Activated naive CD8-positive, alpha-beta T cell treated with anti-CD3 and anti-CD28 coated beads, Interleukin-2, amount 50 U/mL, for 24 hours (primary cell): ENCODE results near the gene ZCCHC14.

Experiments
- ATAC-seq: fragments of 150-1000 bp; cut with Tn5 transposase; one replicate; pipeline ENCODE4 v1.10.0; 2021
- DNase-seq: peaks from one replicate; pipeline ENCODE4 v3.0.0; 2021
- H3K27ac Mint-ChIP-seq: one replicate; pipeline ENCODE4 v1.8.0; 2021; ENCODE audit warnings: mild to moderate bottlenecking, mixed read lengths
- H3K27me3 Mint-ChIP-seq: one replicate; pipeline ENCODE4 v1.8.0; 2021; ENCODE audit warnings: mixed read lengths
- H3K36me3 Mint-ChIP-seq: one replicate; pipeline ENCODE4 v1.8.0; 2021; ENCODE audit warnings: low read depth, mixed read lengths
- H3K4me1 Mint-ChIP-seq: one replicate; pipeline ENCODE4 v1.8.0; 2021; ENCODE audit warnings: mixed read lengths
- H3K4me3 Mint-ChIP-seq: one replicate; pipeline ENCODE4 v1.8.0; 2021; ENCODE audit warnings: mild to moderate bottlenecking, moderate library complexity, mixed read lengths
- H3K9me3 Mint-ChIP-seq: one replicate; pipeline ENCODE4 v1.8.0; 2021; ENCODE audit warnings: mixed read lengths

Gene ZCCHC14

DNA sequence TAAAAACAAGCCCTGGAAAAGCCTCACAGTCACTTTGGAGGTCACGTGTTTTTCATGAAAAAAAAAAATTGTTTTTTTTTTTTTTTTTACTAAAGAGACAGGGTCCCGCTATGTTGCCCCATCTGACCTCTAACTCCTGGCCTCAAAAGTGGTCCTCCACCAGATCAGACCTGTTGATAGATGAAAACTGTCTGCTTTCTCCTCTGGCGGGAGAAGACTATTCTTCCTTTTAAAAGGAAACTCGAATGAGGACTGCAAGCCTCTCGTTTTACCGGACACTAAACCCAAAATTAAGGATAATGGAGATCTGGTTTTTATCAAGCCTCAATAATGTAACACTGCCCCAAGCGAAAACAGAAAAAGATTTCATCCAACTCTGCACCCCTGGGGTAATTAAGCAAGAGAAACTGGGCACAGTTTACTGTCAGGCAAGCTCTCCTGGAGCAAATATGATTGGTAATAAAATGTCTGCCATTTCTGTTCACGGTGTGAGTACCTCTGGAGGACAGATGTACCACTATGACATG lies 25.8 kb downstream of the ZCCHC14 start:
- Mint-ChIP-seq H3K27me3 (no peaks in the 10 kb centered on the region), H3K4me3 (no peak overlapping the region), H3K27ac (no peak overlapping the region), H3K4me1 (peaks cover 58% of the 10 kb centered on the region), H3K36me3 (peaks cover 2% of the 10 kb centered on the region), H3K9me3 (no peaks in the 10 kb centered on the region)
- DNase-seq: no peak
- ATAC-seq: no peak

- Mint-ChIP-seq H3K4me3 (no peak overlapping the region), H3K27ac (no peak overlapping the region), H3K36me3 (peaks cover 2% of the 10 kb centered on the region), H3K4me1 (peaks cover 59% of the 10 kb centered on the region), H3K9me3 (no peaks in the 10 kb centered on the region), H3K27me3 (no peaks in the 10 kb centered on the region)
- ATAC-seq: no peak
- no peak for DNase-seq
Observed at GRCh38 chr16:87465879-87466278, 26.9 kb downstream of the ZCCHC14 start.

DNA sequence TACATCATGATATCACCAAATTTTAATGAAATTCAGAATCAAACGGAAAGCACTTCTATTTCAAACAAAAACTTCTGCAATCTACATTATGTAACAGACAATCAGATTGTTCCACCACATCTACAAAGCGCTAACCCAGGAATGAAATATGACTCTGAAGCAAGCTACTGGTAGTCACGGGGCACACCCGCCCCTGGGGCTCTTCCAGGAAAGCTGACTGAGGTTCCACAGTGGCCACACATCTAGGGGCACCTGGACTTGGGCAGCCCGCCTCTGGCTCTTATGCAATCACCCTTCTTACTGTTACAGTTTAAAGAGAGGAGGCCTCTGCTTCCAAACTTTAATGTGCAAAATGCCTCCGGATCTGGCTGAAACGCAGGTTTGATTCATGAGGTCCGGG lies 27.5 kb downstream of the ZCCHC14 start:
- Mint-ChIP-seq H3K36me3 (peaks cover under 1% of the 10 kb centered on the region), H3K4me3 (peak overlapping the region; percentile 71), H3K9me3 (no peaks in the 10 kb centered on the region), H3K4me1 (peaks cover 56% of the 10 kb centered on the region), H3K27ac (peak overlapping the region; percentile 90), H3K27me3 (no peaks in the 10 kb centered on the region)
- DNase-seq (no peak), ATAC-seq (no peak)

DNA sequence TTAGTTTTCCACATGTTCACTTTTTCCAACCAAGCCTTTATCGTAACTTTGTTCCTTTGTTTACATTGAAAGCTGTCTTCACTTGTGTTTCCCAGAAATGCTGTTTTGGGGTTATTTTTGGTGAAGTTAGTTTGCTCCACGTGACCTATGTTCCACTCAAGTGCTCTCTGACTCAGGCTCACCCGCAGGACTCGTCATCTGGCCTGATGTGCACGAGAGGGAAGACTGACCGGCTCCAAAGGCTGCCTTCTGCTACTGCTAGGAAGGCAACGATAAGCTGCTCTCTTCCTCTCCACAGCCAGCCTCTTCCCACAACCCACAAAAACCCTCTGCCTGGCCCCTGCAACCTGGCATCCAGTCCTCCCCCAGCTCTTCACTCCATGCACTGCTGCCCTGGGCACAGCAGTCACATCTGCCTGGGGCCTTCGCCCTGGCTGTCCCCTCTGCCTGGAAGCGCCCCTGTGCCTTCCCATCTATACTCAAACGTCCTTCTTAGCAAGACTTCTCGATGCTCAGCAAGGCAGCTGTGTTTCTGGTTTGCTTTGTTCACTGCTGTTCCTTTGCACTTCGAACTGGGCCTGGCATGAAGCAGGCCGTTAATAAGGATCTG lies 28.0 kb downstream of the ZCCHC14 start:
- peaks cover 2% of the 10 kb centered on the region for H3K36me3 Mint-ChIP-seq
- ATAC-seq (peak; percentile 86), DNase-seq (peak; percentile 56)
- H3K9me3 Mint-ChIP-seq: no peaks in the 10 kb centered on the region
- H3K4me1 Mint-ChIP-seq: peaks cover 57% of the 10 kb centered on the region
- H3K27ac Mint-ChIP-seq: peak overlapping the region; percentile 90
- H3K4me3 Mint-ChIP-seq: peak overlapping the region; percentile 71
- no peaks in the 10 kb centered on the region for H3K27me3 Mint-ChIP-seq

GRCh38 chr16:87463722-87464690 lies 28.8 kb downstream of the ZCCHC14 start:
- peaks cover 57% of the 10 kb centered on the region for H3K4me1 Mint-ChIP-seq
- peak overlapping the region; percentile 71 for H3K4me3 Mint-ChIP-seq
- peaks cover 2% of the 10 kb centered on the region for H3K36me3 Mint-ChIP-seq
- ATAC-seq (peak; percentile 75), DNase-seq (peak; percentile 54)
- no peaks in the 10 kb centered on the region for H3K9me3 Mint-ChIP-seq
- H3K27me3 Mint-ChIP-seq: no peaks in the 10 kb centered on the region
- peak overlapping the region; percentile 90 for H3K27ac Mint-ChIP-seq

DNA sequence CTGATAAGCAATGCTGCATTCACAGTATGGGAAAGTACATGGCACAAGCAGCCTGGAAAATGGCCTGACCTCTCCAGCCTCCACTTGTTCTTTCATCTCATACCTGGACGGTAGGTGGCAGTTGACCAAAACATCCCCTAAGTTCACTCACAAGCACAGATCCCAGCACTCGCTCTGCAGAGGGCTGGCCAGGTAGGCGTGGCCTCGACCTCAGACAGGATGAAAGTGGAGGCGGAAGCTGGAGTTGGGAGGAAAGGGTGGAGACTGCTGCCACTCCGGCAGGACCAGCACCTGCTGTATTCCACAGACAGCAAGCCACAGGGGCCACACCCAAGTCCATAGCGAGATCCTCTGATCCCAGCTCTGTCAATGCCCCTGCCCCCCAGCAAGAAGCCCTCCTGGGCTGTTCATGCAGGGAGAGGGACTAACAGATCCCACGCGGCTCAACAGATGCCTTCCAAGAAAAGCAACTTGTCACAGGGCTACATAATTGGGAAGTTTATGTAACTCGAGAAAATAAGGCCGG lies 31.3 kb downstream of the ZCCHC14 start:
- no peak overlapping the region for H3K27ac Mint-ChIP-seq
- H3K4me1 Mint-ChIP-seq: peaks cover 78% of the 10 kb centered on the region
- peaks cover 16% of the 10 kb centered on the region for H3K36me3 Mint-ChIP-seq
- no peaks in the 10 kb centered on the region for H3K27me3 Mint-ChIP-seq
- DNase-seq: no peak
- no peaks in the 10 kb centered on the region for H3K9me3 Mint-ChIP-seq
- ATAC-seq: no peak
- H3K4me3 Mint-ChIP-seq: no peak overlapping the region

- no peak overlapping the region for H3K27ac Mint-ChIP-seq
Observed at GRCh38 chr16:87460936-87461335, 31.9 kb downstream of the ZCCHC14 start.

DNA sequence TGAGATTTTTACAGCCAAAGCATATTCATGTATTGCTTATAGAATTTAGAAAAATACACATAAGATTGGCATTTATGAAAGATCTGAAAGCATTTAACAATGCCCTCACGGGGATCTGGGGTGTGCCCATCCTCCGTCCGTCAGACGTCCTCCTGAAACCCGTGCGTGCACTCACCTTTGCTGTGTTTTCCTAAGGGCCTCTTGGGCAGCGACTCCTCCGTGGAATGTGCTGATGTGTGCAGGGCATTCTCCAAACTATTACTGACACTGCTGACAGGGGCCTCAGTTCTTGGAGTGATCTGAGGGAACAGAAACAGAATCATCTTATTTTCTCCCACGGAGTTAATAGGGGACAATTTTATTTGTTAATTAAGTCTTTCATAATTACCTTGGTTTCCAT lies 33.0 kb downstream of the ZCCHC14 start:
- DNase-seq: no peak
- no peak overlapping the region for H3K4me3 Mint-ChIP-seq

More at GRCh38 chr16:87460936-87461335, 31.9 kb downstream of the ZCCHC14 start:
- no peak overlapping the region for H3K4me3 Mint-ChIP-seq
- H3K9me3 Mint-ChIP-seq: no peaks in the 10 kb centered on the region
- DNase-seq (no peak), ATAC-seq (no peak)
- no peaks in the 10 kb centered on the region for H3K27me3 Mint-ChIP-seq
- peaks cover 74% of the 10 kb centered on the region for H3K4me1 Mint-ChIP-seq
- peaks cover 16% of the 10 kb centered on the region for H3K36me3 Mint-ChIP-seq

GRCh38 chr16:87459027-87459426 lies 33.8 kb downstream of the ZCCHC14 start:
- no peak overlapping the region for H3K4me3 Mint-ChIP-seq

More for the DNA sequence above, 33.0 kb downstream of the ZCCHC14 start:
- peaks cover 64% of the 10 kb centered on the region for H3K4me1 Mint-ChIP-seq
- H3K27me3 Mint-ChIP-seq: no peaks in the 10 kb centered on the region
- no peaks in the 10 kb centered on the region for H3K9me3 Mint-ChIP-seq
- no peak for ATAC-seq
- H3K36me3 Mint-ChIP-seq: peaks cover 16% of the 10 kb centered on the region
- H3K27ac Mint-ChIP-seq: no peak overlapping the region

DNA sequence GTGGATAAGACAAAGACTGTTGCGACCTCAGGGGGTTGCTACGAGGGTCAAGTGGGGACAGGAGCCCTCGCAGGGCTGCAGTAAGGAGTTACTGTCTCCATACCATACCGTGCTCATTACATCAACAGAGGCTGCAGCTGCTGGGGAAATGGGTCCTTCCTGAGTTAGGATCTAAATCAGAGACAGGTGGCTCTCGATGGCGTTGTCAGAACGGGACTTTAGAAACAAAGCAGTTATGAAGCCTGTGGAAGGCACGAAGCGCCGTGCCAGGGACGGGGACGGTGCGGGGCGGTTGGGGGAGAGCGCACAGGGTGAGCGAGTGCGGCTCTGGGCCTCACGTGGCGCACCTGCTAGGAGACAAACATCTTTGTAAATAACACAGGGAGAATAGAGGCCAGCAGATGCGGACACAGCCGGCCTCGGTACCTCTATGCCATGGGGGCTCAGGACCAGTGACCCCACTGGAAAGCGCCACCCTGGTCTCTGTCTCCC lies 34.4 kb downstream of the ZCCHC14 start:
- Mint-ChIP-seq H3K27ac (peak overlapping the region; percentile 90), H3K27me3 (no peaks in the 10 kb centered on the region), H3K36me3 (peaks cover 16% of the 10 kb centered on the region), H3K4me3 (no peak overlapping the region), H3K4me1 (peaks cover 53% of the 10 kb centered on the region), H3K9me3 (no peaks in the 10 kb centered on the region)
- ATAC-seq: no peak
- no peak for DNase-seq

More at GRCh38 chr16:87459027-87459426, 33.8 kb downstream of the ZCCHC14 start:
- ATAC-seq (no peak), DNase-seq (no peak)
- Mint-ChIP-seq H3K4me1 (peaks cover 57% of the 10 kb centered on the region), H3K27me3 (no peaks in the 10 kb centered on the region), H3K27ac (no peak overlapping the region), H3K9me3 (no peaks in the 10 kb centered on the region), H3K36me3 (peaks cover 16% of the 10 kb centered on the region)

- ATAC-seq (peak; percentile 75), DNase-seq (peak; percentile 63)
- peaks cover 48% of the 10 kb centered on the region for H3K4me1 Mint-ChIP-seq
- H3K4me3 Mint-ChIP-seq: peak overlapping the region; percentile 48
- no peaks in the 10 kb centered on the region for H3K9me3 Mint-ChIP-seq
- H3K36me3 Mint-ChIP-seq: peaks cover 16% of the 10 kb centered on the region
- no peaks in the 10 kb centered on the region for H3K27me3 Mint-ChIP-seq
- H3K27ac Mint-ChIP-seq: peak overlapping the region; percentile 90
Observed at GRCh38 chr16:87457709-87458423, 35.0 kb downstream of the ZCCHC14 start.

DNA sequence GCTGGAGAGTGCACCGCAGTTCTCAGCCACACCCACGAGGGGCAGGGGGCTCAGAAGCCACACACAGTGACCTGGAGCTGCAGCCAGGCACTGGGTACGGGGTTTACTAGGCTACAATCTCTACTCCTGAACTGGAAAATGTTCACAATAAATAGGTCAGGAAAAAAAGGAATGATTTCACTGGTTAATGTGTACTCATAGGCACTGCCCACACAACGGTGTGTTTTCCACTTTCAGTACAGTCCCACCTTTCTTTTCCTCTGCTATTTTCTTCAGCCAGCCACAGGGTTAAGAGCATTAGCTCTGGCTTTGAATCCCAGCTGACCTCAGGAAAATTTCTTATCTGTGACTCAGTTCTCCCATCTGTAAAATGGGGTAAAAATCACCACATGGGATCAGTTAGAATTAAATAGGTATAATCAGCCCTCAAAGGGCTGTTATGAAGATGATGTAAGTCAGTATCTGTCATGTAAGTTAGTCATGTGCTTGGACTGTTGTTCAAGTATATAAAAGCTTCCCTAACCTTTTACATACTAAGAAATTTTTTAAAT lies 35.7 kb downstream of the ZCCHC14 start:
- Mint-ChIP-seq H3K27me3 (no peaks in the 10 kb centered on the region), H3K4me1 (peaks cover 42% of the 10 kb centered on the region), H3K4me3 (peak overlapping the region; percentile 40), H3K9me3 (no peaks in the 10 kb centered on the region), H3K27ac (peak overlapping the region; percentile 90), H3K36me3 (peaks cover 19% of the 10 kb centered on the region)
- DNase-seq (no peak), ATAC-seq (peak; percentile 69)

DNA sequence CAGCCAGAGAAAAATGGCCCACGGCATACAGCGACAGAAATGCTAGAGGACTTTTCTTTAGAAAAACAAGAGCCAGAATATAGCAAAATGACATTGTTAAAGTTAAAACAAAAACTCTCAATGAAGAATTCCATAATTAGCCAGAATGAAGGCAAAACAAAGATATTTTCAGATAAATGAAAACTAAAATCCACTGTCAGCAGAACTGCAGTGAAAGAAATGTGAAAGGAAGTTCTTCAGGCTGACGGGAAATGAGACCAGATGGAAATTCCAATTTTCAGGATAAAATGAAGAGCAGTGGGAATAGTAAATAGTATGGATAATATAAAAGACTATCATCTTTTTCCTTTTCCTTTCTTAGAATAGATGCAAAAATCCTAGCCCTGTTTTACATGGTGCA lies 38.4 kb downstream of the ZCCHC14 start:
- ATAC-seq (no peak), DNase-seq (no peak)
- Mint-ChIP-seq H3K4me3 (no peak overlapping the region), H3K27me3 (no peaks in the 10 kb centered on the region), H3K4me1 (peaks cover 29% of the 10 kb centered on the region), H3K36me3 (peaks cover 18% of the 10 kb centered on the region), H3K27ac (no peak overlapping the region), H3K9me3 (no peaks in the 10 kb centered on the region)

DNA sequence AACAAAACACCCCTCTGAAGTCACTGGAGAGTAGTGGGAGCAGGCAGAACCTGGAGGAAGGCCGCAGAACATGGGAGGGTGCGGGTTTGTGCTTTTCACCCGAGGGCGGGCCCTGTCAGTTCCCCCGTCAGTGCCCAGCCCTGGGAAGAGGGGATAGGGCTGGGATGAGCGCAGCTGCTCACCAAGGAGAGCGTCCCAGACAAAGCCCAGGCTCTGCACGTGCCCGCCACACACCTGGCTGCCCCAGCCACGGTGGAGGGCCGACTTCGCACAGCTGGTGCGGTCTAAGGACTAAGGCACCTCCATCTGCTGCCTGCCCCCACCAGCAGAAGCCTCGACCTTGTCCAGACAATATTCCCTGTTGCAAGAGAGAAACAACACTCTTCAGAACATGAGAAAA lies 39.5 kb downstream of the ZCCHC14 start:
- H3K27ac Mint-ChIP-seq: no peak overlapping the region
- no peaks in the 10 kb centered on the region for H3K9me3 Mint-ChIP-seq
- peaks cover 22% of the 10 kb centered on the region for H3K4me1 Mint-ChIP-seq
- ATAC-seq: no peak
- H3K27me3 Mint-ChIP-seq: no peaks in the 10 kb centered on the region
- DNase-seq: no peak
- no peak overlapping the region for H3K4me3 Mint-ChIP-seq
- peaks cover 18% of the 10 kb centered on the region for H3K36me3 Mint-ChIP-seq
